NCI-H1105 (cell line): ENCODE data around the gene CDA.

Experiments used
- DNase-seq: peaks from one replicate; lab custom pipeline; 2025; lab: John Stamatoyannopoulos, UW

CDA gene

GRCh38 chr1:20588634-20589225 lies at the start of gene CDA:
CDA (plus strand) TSS chr1:20589097; CDS start chr1:20589130, 33 bp downstream.
- DNase-seq, result no peak

- DNase-seq, result no peak
Measured at GRCh38 chr1:20540281-20540680, 48.6 kb upstream of the CDA start.

- no peak for DNase-seq
Measured at GRCh38 chr1:20546637-20547036, 42.3 kb upstream of the CDA start.

- no peak for DNase-seq
Measured at GRCh38 chr1:20551161-20551560, 37.7 kb upstream of the CDA start.

GRCh38 chr1:20551945-20552727 lies 36.8 kb upstream of the CDA start, which contains the start of gene FAM43B:
FAM43B (plus strand) TSS chr1:20552573; CDS start chr1:20552974, 401 bp downstream.
- DNase-seq, result peak; percentile 66

- no peak for DNase-seq
Measured at GRCh38 chr1:20552728-20553445, 36.0 kb upstream of the CDA start.

- DNase-seq, result no peak
Measured at GRCh38 chr1:20555025-20555757, 33.7 kb upstream of the CDA start.

GRCh38 chr1:20555758-20556120 lies 33.2 kb upstream of the CDA start:
- no peak for DNase-seq

- no peak for DNase-seq
Measured at GRCh38 chr1:20558191-20558590, 30.7 kb upstream of the CDA start.

GRCh38 chr1:20560966-20561365 lies 27.9 kb upstream of the CDA start:
- DNase-seq, result no peak

- no peak for DNase-seq
Measured at GRCh38 chr1:20565234-20565633, 23.7 kb upstream of the CDA start.

GRCh38 chr1:20569523-20570098 lies 19.3 kb upstream of the CDA start:
- DNase-seq, result no peak

GRCh38 chr1:20571427-20571826 lies 17.5 kb upstream of the CDA start:
- DNase-seq, result no peak

- no peak for DNase-seq
Measured at GRCh38 chr1:20573987-20574386, 14.9 kb upstream of the CDA start.

- DNase-seq, result peak; percentile 33
Measured at GRCh38 chr1:20574686-20575540, 14.0 kb upstream of the CDA start.

GRCh38 chr1:20575541-20576336 lies 13.2 kb upstream of the CDA start:
- no peak for DNase-seq

GRCh38 chr1:20578062-20578461 lies 10.8 kb upstream of the CDA start:
- no peak for DNase-seq

GRCh38 chr1:20578721-20579395 lies 10.0 kb upstream of the CDA start:
- DNase-seq, result no peak

GRCh38 chr1:20584890-20585289 lies 4.0 kb upstream of the CDA start:
- DNase-seq, result no peak
